Measurements from ENCODE around the gene TBX5.

TBX5 gene

GRCh38 chr12:114396869-114397719, 8.8 kb downstream of the TBX5 start:
- no peak for DNase-seq
- TF ChIP-seq GATA1 (IDR thresholded peaks at IDR 0.05; ENCODE audit: low read depth, low read length) (no peak), POLR2A (IDR thresholded peaks at IDR 0.05; ENCODE audit: low read length) (no peak)

DNA sequence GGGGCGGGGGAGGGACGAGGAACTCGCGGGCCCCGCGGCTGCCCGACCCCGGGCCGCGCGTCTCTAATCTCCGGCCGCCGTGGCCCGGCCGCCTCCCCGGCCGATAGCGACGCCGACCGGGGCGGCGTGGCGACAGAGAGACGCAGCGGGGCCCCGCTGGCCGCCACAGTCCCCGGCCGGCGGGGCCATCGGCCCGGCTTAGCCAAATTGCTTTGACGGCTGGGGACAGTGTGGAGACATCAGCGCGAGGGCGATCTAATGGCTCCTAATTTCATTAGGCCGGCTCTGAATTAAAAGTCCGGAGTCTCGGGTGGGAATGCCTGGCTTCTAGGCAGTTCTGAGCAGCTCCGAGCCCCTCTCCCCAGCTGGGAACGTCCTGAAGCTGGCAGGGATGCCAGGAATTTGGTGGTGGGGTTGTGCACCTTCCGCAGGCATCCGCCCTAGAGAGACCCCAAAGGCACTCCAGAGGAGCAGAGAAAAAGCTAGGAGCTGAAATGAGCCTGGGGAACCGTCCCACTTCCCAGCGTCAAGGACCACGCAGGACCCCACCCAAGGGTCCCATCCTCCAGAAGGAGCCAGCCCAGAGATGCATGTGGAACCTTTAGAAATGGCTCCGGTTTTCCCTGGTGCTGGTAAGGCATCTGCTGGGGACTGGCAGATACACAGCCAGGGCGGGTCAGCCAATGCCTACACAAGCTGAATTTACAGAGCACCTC, 9.6 kb downstream of the TBX5 start:
- no peak for DNase-seq
- TF ChIP-seq GATA1 (IDR thresholded peaks at IDR 0.05; ENCODE audit: low read depth, low read length) (no peak), POLR2A (IDR thresholded peaks at IDR 0.05; ENCODE audit: low read length) (no peak)

- DNase-seq, result no peak
- no peak for TF ChIP-seq POLR2A (IDR thresholded peaks at IDR 0.05; ENCODE audit: low read length)
- no peak for TF ChIP-seq GATA1 (IDR thresholded peaks at IDR 0.05; ENCODE audit: low read depth, low read length)
Measured at GRCh38 chr12:114395755-114396152, 10.2 kb downstream of the TBX5 start.

- no peak for DNase-seq
- TF ChIP-seq POLR2A (IDR thresholded peaks at IDR 0.05; ENCODE audit: low read length) (no peak), GATA1 (IDR thresholded peaks at IDR 0.05; ENCODE audit: low read depth, low read length) (no peak)
Measured at GRCh38 chr12:114395233-114395632, 10.7 kb downstream of the TBX5 start.

DNA sequence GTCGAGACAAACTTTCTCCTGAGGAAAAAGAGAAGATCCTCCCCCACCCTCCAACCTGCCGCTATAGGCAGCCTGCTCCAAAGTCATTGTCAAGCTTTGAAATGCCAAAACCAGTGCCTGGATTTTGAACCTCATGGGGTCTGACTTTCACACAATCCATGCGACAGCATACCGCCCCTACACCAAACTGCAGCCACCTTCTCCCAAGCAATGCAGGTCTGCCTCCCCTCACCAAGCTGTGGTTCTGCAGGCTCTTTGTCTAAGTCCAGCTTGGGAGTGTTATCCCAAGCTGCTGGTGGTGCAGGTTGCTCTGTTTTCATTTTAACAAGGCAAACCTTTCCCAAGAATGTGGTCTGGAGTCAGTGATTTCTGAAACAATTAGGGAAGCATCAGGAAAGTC, 12.4 kb downstream of the TBX5 start:
- no peak for DNase-seq
- TF ChIP-seq GATA1 (IDR thresholded peaks at IDR 0.05; ENCODE audit: low read depth, low read length) (no peak), POLR2A (IDR thresholded peaks at IDR 0.05; ENCODE audit: low read length) (no peak)

DNA sequence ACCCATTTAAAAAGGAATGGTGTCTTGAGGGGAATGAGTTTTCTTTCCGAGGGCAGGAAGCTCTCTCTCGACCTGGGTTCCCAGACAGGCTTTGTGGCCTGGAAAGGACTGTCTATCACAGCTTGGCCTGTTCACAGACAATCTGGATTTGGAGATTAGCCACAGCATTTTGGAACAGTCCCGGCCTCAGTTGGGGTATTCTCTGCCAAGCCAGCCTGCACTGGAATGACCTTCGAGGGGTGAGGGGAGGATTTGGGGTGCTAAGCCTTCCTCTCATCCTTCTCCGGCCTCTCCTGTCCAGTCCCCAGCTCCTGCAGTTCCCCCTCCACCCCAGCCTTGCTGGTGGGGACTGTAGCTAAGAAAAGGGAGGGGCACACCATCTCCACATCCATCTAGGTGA, 13.0 kb downstream of the TBX5 start:
- no peak for TF ChIP-seq GATA1 (IDR thresholded peaks at IDR 0.05; ENCODE audit: low read depth, low read length)
- TF ChIP-seq POLR2A (IDR thresholded peaks at IDR 0.05; ENCODE audit: low read length), result no peak
- no peak for DNase-seq

DNA sequence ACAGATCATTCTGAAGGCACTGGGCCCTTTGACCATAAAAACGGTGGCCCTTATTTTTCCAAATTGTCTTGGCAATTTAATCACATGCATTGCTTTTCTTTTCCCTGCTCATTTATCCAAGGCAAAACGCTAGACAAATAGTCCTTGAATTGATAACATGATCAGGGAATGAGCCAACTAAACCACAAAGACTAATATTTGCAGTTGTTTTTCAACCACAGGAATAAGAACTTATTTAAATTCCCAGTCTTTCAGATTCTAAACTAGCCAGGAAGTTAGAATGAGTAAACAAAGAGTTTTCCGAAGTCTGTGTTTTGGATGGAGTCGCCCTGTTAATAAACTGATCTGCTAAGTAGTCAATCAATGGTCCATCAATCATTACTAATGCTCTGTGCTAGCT, 14.9 kb downstream of the TBX5 start:
- DNase-seq, result no peak
- no peak for TF ChIP-seq GATA1 (IDR thresholded peaks at IDR 0.05; ENCODE audit: low read depth, low read length)
- TF ChIP-seq POLR2A (IDR thresholded peaks at IDR 0.05; ENCODE audit: low read length), result no peak

- TF ChIP-seq GATA1 (IDR thresholded peaks at IDR 0.05; ENCODE audit: low read depth, low read length) (no peak), POLR2A (IDR thresholded peaks at IDR 0.05; ENCODE audit: low read length) (no peak)
- DNase-seq, result no peak
Measured at GRCh38 chr12:114384739-114385138, 21.2 kb downstream of the TBX5 start.

DNA sequence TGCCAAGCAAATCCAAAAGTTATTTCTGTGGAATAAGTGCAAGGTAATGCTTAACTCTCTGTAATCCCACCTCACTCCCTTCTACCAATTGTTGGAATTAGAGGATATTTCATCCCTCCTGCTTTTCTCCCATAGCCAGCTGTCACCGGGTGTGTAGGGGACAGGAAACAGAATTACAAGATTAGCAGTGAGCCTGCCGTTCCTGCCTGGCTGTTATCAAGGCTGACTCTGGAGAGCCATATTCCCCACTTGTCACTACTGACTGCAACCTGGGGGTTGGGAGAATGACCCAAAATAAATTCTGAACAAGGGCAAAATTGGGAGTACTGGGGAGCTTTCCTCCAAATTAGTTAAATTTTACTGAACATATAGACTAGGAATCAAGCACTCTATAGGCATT, 24.8 kb downstream of the TBX5 start:
- DNase-seq, result no peak
- no peak for TF ChIP-seq GATA1 (IDR thresholded peaks at IDR 0.05; ENCODE audit: low read depth, low read length)
- TF ChIP-seq POLR2A (IDR thresholded peaks at IDR 0.05; ENCODE audit: low read length), result no peak

DNA sequence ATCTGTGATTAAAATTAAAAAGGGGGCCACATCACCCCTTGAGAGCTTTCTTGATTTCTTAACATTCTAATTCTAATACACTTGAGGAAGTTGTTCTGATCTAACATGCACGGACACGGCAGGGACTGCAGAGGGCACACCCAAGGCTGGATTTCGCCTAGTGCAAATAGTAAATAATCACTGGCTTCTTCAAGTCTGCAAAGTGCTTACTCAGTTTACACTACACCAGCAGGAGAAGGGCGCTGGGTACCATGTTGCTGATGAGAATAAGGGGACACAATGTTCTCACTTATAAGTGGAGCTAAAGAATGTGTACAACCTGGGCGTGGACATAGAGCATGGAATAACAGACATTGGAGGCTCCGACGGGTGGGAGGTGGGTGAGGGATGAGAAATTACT, 34.2 kb downstream of the TBX5 start:
- TF ChIP-seq GATA1 (IDR thresholded peaks at IDR 0.05; ENCODE audit: low read depth, low read length), result no peak
- TF ChIP-seq POLR2A (IDR thresholded peaks at IDR 0.05; ENCODE audit: low read length), result no peak

GRCh38 chr12:114371250-114371649, 34.7 kb downstream of the TBX5 start:
- no peak for DNase-seq
- no peak for TF ChIP-seq POLR2A (IDR thresholded peaks at IDR 0.05; ENCODE audit: low read length)
- TF ChIP-seq GATA1 (IDR thresholded peaks at IDR 0.05; ENCODE audit: low read depth, low read length), result no peak

More for the DNA sequence above, 34.2 kb downstream of the TBX5 start:
- DNase-seq, result no peak

GRCh38 chr12:114368685-114369452, 37.1 kb downstream of the TBX5 start:
- no peak for DNase-seq
- TF ChIP-seq POLR2A (IDR thresholded peaks at IDR 0.05; ENCODE audit: low read length) (no peak), GATA1 (IDR thresholded peaks at IDR 0.05; ENCODE audit: low read depth, low read length) (no peak)

- no peak for DNase-seq
- no peak for TF ChIP-seq POLR2A (IDR thresholded peaks at IDR 0.05; ENCODE audit: low read length)
Measured at GRCh38 chr12:114361992-114362391, 44.0 kb downstream of the TBX5 start.

GRCh38 chr12:114361545-114361944, 44.4 kb downstream of the TBX5 start:
- TF ChIP-seq POLR2A (IDR thresholded peaks at IDR 0.05; ENCODE audit: low read length) (no peak), GATA1 (IDR thresholded peaks at IDR 0.05; ENCODE audit: low read depth, low read length) (no peak)
- DNase-seq, result no peak

All from erythroblast (primary cell).